GM21390 (cell line): ENCODE data around the gene LMF1.

Experiments used
- ATAC-seq: cut with Tn5 transposase; IDR thresholded peaks from one replicate; pipeline ENCODE4 v1.9.1; 2021; ENCODE audit not compliant: unreplicated experiment

The LMF1 gene

GRCh38 chr16:915546-915945, 55.2 kb downstream of the LMF1 start:
- no peak for ATAC-seq

- no peak for ATAC-seq
Observed at GRCh38 chr16:914440-914839, 56.3 kb downstream of the LMF1 start.

GRCh38 chr16:913817-914439, 56.9 kb downstream of the LMF1 start:
- no peak for ATAC-seq

- no peak for ATAC-seq
Observed at GRCh38 chr16:912684-913613, 57.8 kb downstream of the LMF1 start.

DNA sequence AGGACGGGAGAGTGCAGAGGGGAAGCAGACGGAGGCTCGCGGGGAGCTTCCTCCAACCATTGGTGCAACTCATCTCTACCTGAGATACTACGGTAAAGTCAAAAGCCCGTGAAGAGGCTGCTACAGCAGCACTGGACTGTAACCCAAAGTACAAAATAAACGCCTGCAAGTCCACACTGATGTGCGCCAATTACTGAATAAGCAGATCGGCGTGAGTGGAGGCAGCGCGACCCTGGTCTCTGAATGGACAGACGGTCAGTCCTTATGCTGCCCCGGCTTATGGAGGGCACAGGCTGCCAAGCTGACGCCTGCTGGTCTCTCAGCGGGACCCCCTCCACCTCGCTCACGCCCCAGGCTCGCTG, 58.5 kb downstream of the LMF1 start:
- ATAC-seq = no peak

- ATAC-seq = no peak
Observed at GRCh38 chr16:911604-912321, 59.0 kb downstream of the LMF1 start.

DNA sequence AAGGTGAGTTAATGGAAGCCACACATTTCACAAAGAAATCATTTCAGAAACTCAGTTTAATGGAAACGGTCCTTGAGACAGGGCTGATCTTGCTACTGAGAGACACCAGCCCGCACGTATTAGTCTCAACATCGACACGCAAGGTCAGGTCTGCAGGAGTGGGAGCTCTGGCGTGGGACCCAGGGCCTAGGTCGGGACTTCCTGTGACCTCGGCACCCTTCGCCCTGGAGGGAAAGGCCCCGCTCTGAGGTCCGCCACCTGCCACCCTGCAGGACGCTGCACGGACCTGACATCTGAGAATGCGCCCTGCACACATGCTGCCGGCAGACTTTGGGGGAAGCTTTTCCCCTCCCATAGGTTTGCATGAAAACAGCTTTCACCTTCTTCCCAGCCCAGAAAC, 59.7 kb downstream of the LMF1 start:
- no peak for ATAC-seq

- no peak for ATAC-seq
Observed at GRCh38 chr16:910181-910580, 60.6 kb downstream of the LMF1 start.

DNA sequence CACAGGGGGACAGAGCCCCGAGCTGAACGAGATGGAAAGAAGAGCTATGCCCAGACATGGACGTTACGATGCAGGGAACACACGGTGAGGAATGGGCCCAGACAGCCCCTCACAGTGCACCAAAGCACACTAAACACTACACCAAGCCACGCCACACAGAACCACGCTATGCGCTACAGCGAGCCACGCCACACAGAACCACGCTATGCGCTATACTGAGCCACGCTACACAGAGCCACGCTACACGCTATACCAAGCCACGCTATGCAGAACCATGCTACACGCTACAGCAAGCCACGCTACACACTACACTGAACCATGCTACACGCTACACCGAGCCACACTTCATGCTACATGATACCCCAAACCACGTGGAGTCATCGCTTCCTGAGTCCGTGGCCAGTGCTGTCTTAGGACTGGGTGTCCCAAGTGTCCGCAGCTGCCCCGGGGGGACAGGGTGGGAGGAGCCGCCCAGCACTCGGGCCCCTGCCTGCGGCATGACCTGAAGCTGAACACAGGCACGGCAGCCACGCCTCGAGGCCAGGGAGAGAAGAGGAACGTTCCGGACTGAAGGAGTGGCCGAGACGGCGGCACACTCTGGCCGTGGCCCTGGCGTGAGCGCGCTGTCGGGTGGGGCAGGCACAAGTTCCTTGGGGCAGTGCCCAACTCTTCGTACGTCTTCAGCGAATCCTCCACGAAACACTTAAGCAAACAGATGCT, 61.3 kb downstream of the LMF1 start:
- no peak for ATAC-seq

DNA sequence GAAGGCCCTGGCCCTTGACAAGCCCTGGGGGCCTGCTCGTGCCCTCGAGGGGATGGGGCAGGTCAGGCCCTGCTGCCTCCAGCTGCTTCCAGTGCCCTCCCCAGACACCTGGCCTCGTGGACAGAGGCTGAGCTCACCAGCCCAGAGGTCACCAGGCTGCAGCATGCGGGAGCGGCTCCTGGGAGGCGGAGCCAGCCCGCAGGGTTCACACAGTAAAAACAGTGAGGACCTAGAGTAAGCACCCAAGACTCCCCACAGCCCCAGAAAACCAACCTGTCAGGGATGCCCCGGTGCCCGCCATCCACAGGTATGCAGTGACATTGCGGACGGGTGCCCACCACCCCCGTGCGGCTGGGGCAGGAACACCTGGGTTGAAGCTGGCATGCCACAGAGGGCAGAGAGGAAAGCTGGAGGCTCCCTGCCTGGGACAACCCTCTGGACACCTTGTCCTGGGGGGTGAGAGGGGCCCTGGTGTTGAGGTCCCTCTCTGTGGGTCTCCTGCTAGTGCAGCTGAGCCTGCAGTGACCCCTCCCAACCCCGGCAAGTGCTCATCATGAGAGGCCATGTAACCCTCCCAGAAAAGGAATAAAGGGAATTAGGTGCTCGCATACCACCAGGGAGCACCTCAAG, 62.1 kb downstream of the LMF1 start:
- no peak for ATAC-seq

- ATAC-seq = no peak
Observed at GRCh38 chr16:907842-908241, 62.9 kb downstream of the LMF1 start.

- no peak for ATAC-seq
Observed at GRCh38 chr16:907361-907760, 63.4 kb downstream of the LMF1 start.

DNA sequence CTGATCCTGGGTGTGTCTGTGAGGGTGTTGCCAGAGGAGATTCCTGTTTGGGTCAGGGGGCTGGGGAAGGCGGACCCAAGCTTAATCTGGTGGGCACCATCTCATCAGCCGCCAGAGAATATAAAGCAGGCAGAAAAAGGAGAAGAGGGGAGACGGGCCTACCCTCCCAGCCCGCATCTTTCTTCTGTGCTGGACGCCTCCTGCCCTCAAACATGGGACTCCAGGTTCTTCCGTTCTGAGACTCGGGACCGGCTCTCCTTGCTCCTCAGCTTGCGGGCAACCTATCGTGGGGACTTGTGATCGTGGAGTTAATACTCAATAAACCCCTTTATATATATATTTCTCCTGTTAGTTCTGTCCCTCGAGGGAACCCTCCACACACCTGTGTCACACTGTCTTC, 64.5 kb downstream of the LMF1 start:
- no peak for ATAC-seq

- no peak for ATAC-seq
Observed at GRCh38 chr16:901715-902601, 68.8 kb downstream of the LMF1 start.

- ATAC-seq = no peak
Observed at GRCh38 chr16:901149-901548, 69.6 kb downstream of the LMF1 start.

- ATAC-seq = no peak
Observed at GRCh38 chr16:900211-900610, 70.6 kb downstream of the LMF1 start.

DNA sequence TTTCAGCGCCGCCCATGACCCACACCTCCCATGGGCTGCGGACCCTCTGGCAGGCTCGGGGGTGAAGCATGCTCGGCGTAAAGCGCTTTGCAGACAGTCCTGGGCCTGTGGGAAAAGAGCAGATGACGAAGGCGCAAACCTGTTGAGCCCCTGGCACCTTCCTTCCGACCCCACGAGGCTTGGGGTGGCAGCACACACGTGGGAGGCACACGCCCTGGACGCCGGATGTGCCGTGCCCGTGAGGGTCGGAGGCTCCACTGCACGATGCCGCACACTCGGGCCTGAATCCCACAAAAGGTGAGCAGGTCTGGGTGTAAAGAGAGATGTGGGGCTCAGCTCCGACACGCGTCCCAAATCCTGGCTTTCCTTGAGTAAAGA, 71.1 kb downstream of the LMF1 start:
- ATAC-seq = no peak

GRCh38 chr16:898761-899682, 71.8 kb downstream of the LMF1 start:
- ATAC-seq = no peak

GRCh38 chr16:898216-898615, 72.6 kb downstream of the LMF1 start:
- no peak for ATAC-seq
